Activated CD4-positive, alpha-beta memory T cell treated with anti-CD3 and anti-CD28 coated beads for 36 hours (primary cell): ENCODE data around the gene ZSWIM4. TPM values are rescaled to one million over a fixed set of nuclear protein-coding genes. Genes with fewer than 3 reads are reported as not detected.
A peak's percentile ranks its signal among the peaks of the same experiment; 100 is the strongest.

ENCODE experiments used
- CTCF ChIA-PET: fragments of 350-600 bp; sonication (Branson Sonifier 250); formaldehyde crosslinking; loops from one replicate; lab custom pipeline; 2021; ENCODE audit warnings: antibody characterized with exemption, inconsistent platforms; lab: Charles Lee
- POLR2A ChIA-PET: fragments of 350-600 bp; sonication (Branson Sonifier 250); formaldehyde crosslinking; loops from one replicate; lab custom pipeline; 2021; ENCODE audit warnings: antibody characterized with exemption; lab: Charles Lee
- DNase-seq: peaks from one replicate; pipeline ENCODE4 v3.0.0-alpha.2; 2020
- H3K27ac Mint-ChIP-seq: one replicate; pipeline ENCODE4 v1.8.0; 2021; ENCODE audit warnings: mixed read lengths
- H3K27me3 Mint-ChIP-seq: one replicate; pipeline ENCODE4 v1.8.0; 2021; ENCODE audit warnings: mixed read lengths
- H3K36me3 Mint-ChIP-seq: one replicate; pipeline ENCODE4 v1.8.0; 2021; ENCODE audit warnings: mixed read lengths
- H3K4me1 Mint-ChIP-seq: one replicate; pipeline ENCODE4 v1.8.0; 2021; ENCODE audit warnings: low read depth, mixed read lengths
- H3K4me3 Mint-ChIP-seq: one replicate; pipeline ENCODE4 v1.8.0; 2021; ENCODE audit warnings: mild to moderate bottlenecking, mixed read lengths
- H3K9me3 Mint-ChIP-seq: one replicate; pipeline ENCODE4 v1.8.0; 2021; ENCODE audit warnings: mixed read lengths
- intact Hi-C: fragments of 100-400 bp; cut with micrococcal nuclease; formaldehyde crosslinking; loops from one replicate; pipeline ENCODE4 v1.15.1; 2023
- total RNA-seq, 2 experiments: library from RNA; stranded (reverse); gene quantifications; one replicate each; pipeline ENCODE4 v1.2.3, GENCODE V29; 2021

The ZSWIM4 gene
- total RNA-seq, 2 experiments from 2014 or later: 9.2 to 10.2 TPM

GRCh38 chr19:13830114-13830740, 35.0 kb downstream of the ZSWIM4 start:
- POLR2A ChIA-PET: interaction anchor here (1.0 kb wide), 1 partner anchor 32 kb away, joined by 3 read pairs; no protein-coding TSS in a partner anchor
- intact Hi-C loops: no loop called here
- peaks cover 20% of the 10 kb centered on the region for H3K4me1 Mint-ChIP-seq
- no peaks in the 10 kb centered on the region for H3K9me3 Mint-ChIP-seq
- no peaks in the 10 kb centered on the region for H3K27me3 Mint-ChIP-seq
- H3K36me3 Mint-ChIP-seq: peaks cover 19% of the 10 kb centered on the region
- no peak for DNase-seq
- H3K4me3 Mint-ChIP-seq: no peak overlapping the region
- no peak overlapping the region for H3K27ac Mint-ChIP-seq
- CTCF ChIA-PET: interaction anchor here (1.1 kb wide), 1 partner anchor 31 kb away, joined by 5 read pairs; no protein-coding TSS in a partner anchor

DNA sequence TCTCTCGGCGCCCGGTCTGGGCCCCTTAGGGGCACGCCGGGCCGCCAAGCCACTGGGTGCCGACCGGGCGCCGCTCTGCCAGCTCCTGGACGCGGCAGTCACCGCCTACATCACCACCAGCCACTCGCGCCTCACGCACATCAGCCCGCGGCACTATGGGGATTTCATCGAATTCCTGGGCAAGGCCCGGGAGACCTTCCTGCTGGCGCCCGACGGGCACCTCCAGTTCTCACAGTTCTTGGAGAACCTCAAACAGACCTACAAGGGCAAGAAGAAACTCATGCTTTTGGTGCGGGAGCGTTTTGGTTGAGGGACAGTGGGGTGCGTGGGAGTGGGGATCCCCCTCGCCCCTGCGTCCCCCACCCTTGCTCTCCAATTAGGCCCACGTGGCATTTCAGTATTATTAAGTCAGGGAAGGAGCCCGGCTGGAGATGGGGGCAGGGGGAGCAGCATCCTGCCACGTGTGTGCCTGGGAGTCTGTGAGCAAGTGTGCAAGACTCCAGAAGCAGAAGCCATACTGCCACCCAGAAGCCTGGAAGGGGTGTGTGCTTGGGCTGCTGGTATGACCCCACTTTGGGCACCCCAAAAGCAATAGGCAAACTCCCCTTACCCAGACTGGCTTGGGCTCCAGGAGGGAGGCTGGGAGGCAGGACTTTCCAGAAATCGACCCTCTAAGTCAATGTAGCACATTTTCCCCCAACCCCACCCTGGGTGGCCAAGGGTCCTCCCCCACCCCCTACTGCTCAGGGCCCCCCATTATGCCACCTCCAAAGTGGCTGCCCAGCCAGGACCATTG, 35.7 kb downstream of the ZSWIM4 start:
- no peak overlapping the region for H3K27ac Mint-ChIP-seq
- H3K4me1 Mint-ChIP-seq: peaks cover 20% of the 10 kb centered on the region
- ChIA-PET POLR2A (interaction anchor here (1.0 kb wide), 1 partner anchor 31 kb away, joined by 3 read pairs; no protein-coding TSS in a partner anchor), CTCF (interaction anchor here (1.1 kb wide), 1 partner anchor 31 kb away, joined by 5 read pairs; no protein-coding TSS in a partner anchor)
- intact Hi-C loops: no loop called here
- H3K4me3 Mint-ChIP-seq: no peak overlapping the region
- peaks cover 21% of the 10 kb centered on the region for H3K36me3 Mint-ChIP-seq
- no peak for DNase-seq
- H3K27me3 Mint-ChIP-seq: no peaks in the 10 kb centered on the region
- H3K9me3 Mint-ChIP-seq: no peaks in the 10 kb centered on the region

- ChIA-PET CTCF (no interaction called here), POLR2A (interaction anchor here (1.2 kb wide), 1 partner anchor 27 kb away, joined by 3 read pairs; no protein-coding TSS in a partner anchor)
- peaks cover 23% of the 10 kb centered on the region for H3K36me3 Mint-ChIP-seq
- no peak overlapping the region for H3K27ac Mint-ChIP-seq
- no peak overlapping the region for H3K4me3 Mint-ChIP-seq
- H3K9me3 Mint-ChIP-seq: no peaks in the 10 kb centered on the region
- H3K4me1 Mint-ChIP-seq: peaks cover 27% of the 10 kb centered on the region
- intact Hi-C loops: no loop called here
- no peaks in the 10 kb centered on the region for H3K27me3 Mint-ChIP-seq
- DNase-seq: no peak
These were observed 36.6 kb downstream of the ZSWIM4 start for GRCh38 chr19:13831537-13832467.

GRCh38 chr19:13833330-13834243, 38.3 kb downstream of the ZSWIM4 start:
- ChIA-PET POLR2A (interaction anchor here (0.7 to 1.5 kb wide), 3 partner anchors 13 to 46 kb away, joined by 3 to 9 read pairs (median 4); no protein-coding TSS in a partner anchor), CTCF (interaction anchor here (1.0 to 4.4 kb wide), 5 partner anchors 14 to 36 kb away, joined by 3 to 49 read pairs (median 4); no protein-coding TSS in a partner anchor)
- Mint-ChIP-seq H3K4me1 (peaks cover 38% of the 10 kb centered on the region), H3K4me3 (peak overlapping the region; percentile 78), H3K36me3 (peaks cover 33% of the 10 kb centered on the region), H3K9me3 (no peaks in the 10 kb centered on the region), H3K27me3 (no peaks in the 10 kb centered on the region), H3K27ac (peak overlapping the region; percentile 90)
- intact Hi-C loops: no loop called here
- DNase-seq: peak; percentile 97

DNA sequence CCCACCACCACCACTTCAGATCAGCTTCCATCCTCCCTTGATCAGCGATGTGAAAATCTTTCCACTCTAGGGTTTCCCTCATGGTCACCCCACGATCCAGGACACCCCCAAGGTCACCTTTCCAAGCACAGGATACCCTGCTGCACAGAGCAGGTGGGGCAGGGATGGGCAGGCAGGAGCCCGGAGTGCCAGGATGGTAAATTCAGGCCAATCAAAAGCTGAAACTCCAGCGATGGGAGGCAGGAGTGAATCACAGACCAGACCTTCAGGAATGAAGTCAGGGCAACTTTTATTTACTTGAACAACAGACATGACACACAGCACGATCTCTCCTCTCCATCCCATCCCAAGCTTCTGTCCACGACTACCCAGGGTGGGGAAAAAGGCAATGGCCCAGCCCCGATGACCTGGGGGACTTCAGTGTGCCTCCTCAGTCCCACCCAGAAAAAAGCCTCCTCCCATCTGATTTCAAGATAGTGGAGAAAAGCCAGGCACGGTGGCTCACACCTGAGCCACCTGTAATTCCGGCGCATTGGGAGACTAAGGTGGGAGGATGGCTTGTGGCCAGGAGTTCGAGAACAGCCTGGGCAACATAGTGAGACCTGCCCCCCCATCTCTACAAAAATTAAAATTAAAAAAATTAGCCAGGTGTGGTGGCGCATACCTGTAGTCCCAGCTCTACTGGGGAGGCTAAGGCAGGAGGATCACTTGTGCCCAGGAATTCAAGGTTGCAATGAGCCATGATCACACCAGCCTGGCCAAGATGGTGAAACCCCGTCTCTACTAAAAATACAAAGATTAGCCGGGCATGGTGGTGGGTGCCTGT, 39.2 kb downstream of the ZSWIM4 start:
- ChIA-PET POLR2A (interaction anchor here (0.7 to 1.5 kb wide), 2 partner anchors 12 to 47 kb away, joined by 4 to 9 read pairs; no protein-coding TSS in a partner anchor), CTCF (interaction anchor here (1.0 to 4.4 kb wide), 5 partner anchors 13 to 37 kb away, joined by 3 to 49 read pairs (median 4); no protein-coding TSS in a partner anchor)
- no peaks in the 10 kb centered on the region for H3K27me3 Mint-ChIP-seq
- H3K27ac Mint-ChIP-seq: peak overlapping the region; percentile 90
- peaks cover 41% of the 10 kb centered on the region for H3K36me3 Mint-ChIP-seq
- H3K9me3 Mint-ChIP-seq: no peaks in the 10 kb centered on the region
- intact Hi-C loops: loop anchor here (5.0 kb wide), 2 partner anchors 533 to 667 kb away; no protein-coding TSS in a partner anchor
- peaks cover 39% of the 10 kb centered on the region for H3K4me1 Mint-ChIP-seq
- no peak for DNase-seq
- peak overlapping the region; percentile 62 for H3K4me3 Mint-ChIP-seq

DNA sequence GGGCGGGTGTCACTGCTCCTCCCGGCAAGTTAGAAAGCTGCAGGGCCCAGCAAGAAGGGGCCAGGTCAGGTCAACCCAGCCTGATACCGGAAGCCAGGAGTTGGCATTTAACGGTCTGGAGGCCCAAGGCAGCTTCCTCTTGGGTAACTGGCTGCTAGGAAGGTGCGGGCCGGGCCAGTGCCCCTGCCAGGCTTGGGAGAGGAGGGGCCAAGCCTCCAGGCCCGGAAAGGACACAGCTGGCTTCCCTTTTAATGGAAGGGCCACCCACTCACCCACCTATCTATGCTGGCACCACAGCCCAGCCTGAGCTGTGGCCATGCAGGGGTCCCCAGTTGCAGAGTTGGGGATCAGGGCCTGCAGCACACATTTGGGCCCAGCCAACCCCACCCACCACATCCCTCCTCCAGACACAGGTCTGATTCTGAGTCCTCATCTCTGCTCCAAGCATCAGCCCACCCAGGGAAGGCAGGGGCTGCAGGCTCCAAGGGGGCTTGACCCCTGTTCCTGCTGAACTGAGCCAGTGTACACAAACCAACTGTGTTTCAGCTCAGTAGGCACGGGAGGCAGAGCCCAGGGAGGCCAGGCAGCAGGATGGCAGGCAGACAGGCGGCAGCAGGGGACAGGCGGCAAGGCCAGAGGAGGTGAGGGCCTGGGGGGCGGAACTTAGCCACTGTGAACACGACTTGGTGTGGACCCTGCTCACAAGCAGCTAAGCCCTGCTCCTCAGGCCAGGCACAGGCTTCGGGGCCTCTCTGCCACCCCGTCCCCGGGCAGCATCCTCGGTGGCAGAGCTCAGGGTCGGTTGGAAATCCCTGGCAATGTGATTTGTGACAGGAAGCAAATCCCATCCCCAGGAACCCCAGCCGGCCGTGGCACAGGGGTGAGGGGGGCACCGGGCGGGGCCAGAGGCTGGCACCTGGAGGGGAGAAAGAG, 40.8 kb downstream of the ZSWIM4 start:
- DNase-seq: no peak
- POLR2A ChIA-PET: interaction anchor here (0.7 to 5.3 kb wide), 5 partner anchors 13 to 48 kb away, joined by 3 to 80 read pairs (median 9); partner anchors contain the start of gene ZSWIM4

GRCh38 chr19:13838435-13839129, 43.3 kb downstream of the ZSWIM4 start:
- H3K4me3 Mint-ChIP-seq: peak overlapping the region; percentile 91
- no peak for DNase-seq
- ChIA-PET POLR2A (interaction anchor here (1.4 to 5.3 kb wide), 5 partner anchors 10 to 90 kb away, joined by 5 to 80 read pairs (median 9); partner anchors contain the start of gene C19orf53), CTCF (interaction anchor here (0.9 to 4.3 kb wide), 6 partner anchors 9 to 298 kb away, joined by 3 to 25 read pairs (median 4); partner anchors contain the start of gene IL27RA)
- H3K4me1 Mint-ChIP-seq: peaks cover 32% of the 10 kb centered on the region
- no peaks in the 10 kb centered on the region for H3K9me3 Mint-ChIP-seq
- H3K36me3 Mint-ChIP-seq: peaks cover 56% of the 10 kb centered on the region
- H3K27me3 Mint-ChIP-seq: no peaks in the 10 kb centered on the region
- H3K27ac Mint-ChIP-seq: peak overlapping the region; percentile 97
- intact Hi-C loops: loop anchor here (1.0 to 5.0 kb wide), 5 partner anchors 9 to 671 kb away; partner anchors contain the start of gene ZSWIM4

More for the DNA sequence above, 40.8 kb downstream of the ZSWIM4 start:
- Mint-ChIP-seq H3K4me3 (peak overlapping the region; percentile 80), H3K4me1 (peaks cover 39% of the 10 kb centered on the region), H3K36me3 (peaks cover 50% of the 10 kb centered on the region), H3K27me3 (no peaks in the 10 kb centered on the region), H3K27ac (peak overlapping the region; percentile 97), H3K9me3 (no peaks in the 10 kb centered on the region)
- CTCF ChIA-PET: interaction anchor here (0.8 to 4.4 kb wide), 8 partner anchors 8 to 88 kb away, joined by 3 to 49 read pairs (median 4); a partner anchor contains a TSS
- intact Hi-C loops: loop anchor here (2.0 to 5.0 kb wide), 3 partner anchors 15 to 669 kb away; no protein-coding TSS in a partner anchor

GRCh38 chr19:13839130-13839937, 44.1 kb downstream of the ZSWIM4 start:
- Mint-ChIP-seq H3K4me1 (peaks cover 33% of the 10 kb centered on the region), H3K9me3 (no peaks in the 10 kb centered on the region), H3K27ac (peak overlapping the region; percentile 97), H3K36me3 (peaks cover 51% of the 10 kb centered on the region), H3K4me3 (peak overlapping the region; percentile 91), H3K27me3 (no peaks in the 10 kb centered on the region)
- ChIA-PET CTCF (interaction anchor here (0.6 to 4.3 kb wide), 7 partner anchors 8 to 298 kb away, joined by 3 to 25 read pairs (median 4); partner anchors contain the start of gene IL27RA), POLR2A (interaction anchor here (1.0 to 5.3 kb wide), 8 partner anchors 9 to 684 kb away, joined by 3 to 80 read pairs (median 6); partner anchors contain the start of genes C19orf53 and ZSWIM4)
- peak; percentile 96 for DNase-seq
- intact Hi-C loops: loop anchor here (1.0 to 5.0 kb wide), 5 partner anchors 8 to 672 kb away; partner anchors contain the start of gene ZSWIM4
